ENCODE results near the gene OR7D4. TPM values are rescaled to one million over a fixed set of nuclear protein-coding genes. Genes with fewer than 3 reads are reported as not detected.

Gene OR7D4
- total RNA-seq, 4 donors from 2014 or later, result not detected

DNA sequence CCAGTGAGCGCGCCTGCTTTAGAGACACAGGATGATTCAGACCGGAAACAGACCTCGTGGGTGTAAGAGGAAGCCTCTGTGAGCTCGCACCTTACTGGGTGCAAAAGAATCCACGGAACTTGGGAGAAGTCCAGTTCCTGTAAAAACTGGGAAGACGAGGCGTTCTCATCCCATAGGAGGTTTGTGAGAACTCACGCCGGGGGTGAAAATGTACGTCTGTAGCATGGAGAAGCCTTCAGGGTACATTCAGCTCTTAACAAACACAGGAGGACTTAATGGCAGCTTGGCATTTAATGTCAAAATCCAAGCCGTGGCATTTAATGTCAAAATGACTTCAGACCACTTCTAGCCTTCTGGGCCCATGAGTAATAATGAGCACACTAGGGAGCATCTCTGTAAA is 58.0 kb downstream of the OR7D4 start:
- in situ Hi-C loops (cut with MboI; ENCODE audit: low pct_ligation_motif_present in 1 of 4, low pct_unique_long_range_greater_than_20kb in 1 of 4, low sequenced_read_pairs in 3 of 4) (no loop called here), intact Hi-C loops (cut with DNase I; ENCODE audit: low total_unique reads) (no loop called here)
- Histone ChIP-seq H3K27ac (no peak overlapping the region), H3K4me3 (no peak overlapping the region), H3K9me3 (peaks cover 13 to 17% of the 10 kb centered on the region in 2 donors), H3K4me1 (no peaks in the 10 kb centered on the region), H3K36me3 (peaks cover 9 to 78% (median 42%) of the 10 kb centered on the region in 4 donors), H3K27me3 (no peaks in the 10 kb centered on the region)
- TF ChIP-seq POLR2A (IDR thresholded peaks at IDR 0.05), result no peak
- no peak for TF ChIP-seq EP300 (IDR thresholded peaks at IDR 0.05; ENCODE audit: low read depth)
- 98% methylated on average over 12 of the region's 12 CpGs; no CpG with 5 or more reads in 1 of the 2 donors for WGBS, 2 donors (ENCODE audit: low coverage in 1 of 2)
- no peak for DNase-seq

Other genes with a start within 250 kb of the OR7D4 start
- gene MUC16, start 209.2 kb downstream of the OR7D4 start, total RNA-seq, result not detected
- gene OR1M1, start 132.5 kb downstream of the OR7D4 start, total RNA-seq, result not detected
- not detected for gene OR7G2, start 112.1 kb downstream of the OR7D4 start, total RNA-seq
- not detected for gene OR7G1, start 103.8 kb downstream of the OR7D4 start, total RNA-seq
- gene OR7G3, start 92.6 kb downstream of the OR7D4 start, total RNA-seq, result not detected
- gene ZNF317, start 79.2 kb downstream of the OR7D4 start, total RNA-seq, result 10 to 100 TPM; 20.6 to 25.1 (median 22.5) TPM
- gene OR7D2, start 40.6 kb downstream of the OR7D4 start, total RNA-seq, result 1 to 10 TPM in 1 of 4 donors, not detected in 3; 1.1 TPM
- gene OR7E24, start 31.3 kb upstream of the OR7D4 start, total RNA-seq, result not detected
- gene ZNF699, start 90.2 kb upstream of the OR7D4 start, total RNA-seq, result 10 to 100 TPM in 2 of 4 donors, 1 to 10 TPM in 2; 2.0 to 17.1 (median 8.3) TPM
- 100 to 1,000 TPM in 1 of 4 donors, 10 to 100 TPM in 2, 1 to 10 TPM in 1; 4.4 to 106 (median 12.9) TPM for gene ZNF559, start 104.6 kb upstream of the OR7D4 start, total RNA-seq
- gene ZNF177, start 143.4 kb upstream of the OR7D4 start, total RNA-seq, result 1 to 10 TPM in 3 of 4 donors, not detected in 1; 1.8 to 4.2 (median 2.1) TPM
- 10 to 100 TPM; 15.0 to 67.5 (median 30.5) TPM for gene ZNF266, start 216.0 kb upstream of the OR7D4 start, total RNA-seq

All from transverse colon (tissue), 4 donors.